ENCODE measurements around the gene DGKB. TPM values are rescaled to one million over a fixed set of nuclear protein-coding genes. Genes with fewer than 3 reads are reported as not detected.

DGKB gene
- total RNA-seq, 1 experiment from 2014 or later, result not detected

DNA sequence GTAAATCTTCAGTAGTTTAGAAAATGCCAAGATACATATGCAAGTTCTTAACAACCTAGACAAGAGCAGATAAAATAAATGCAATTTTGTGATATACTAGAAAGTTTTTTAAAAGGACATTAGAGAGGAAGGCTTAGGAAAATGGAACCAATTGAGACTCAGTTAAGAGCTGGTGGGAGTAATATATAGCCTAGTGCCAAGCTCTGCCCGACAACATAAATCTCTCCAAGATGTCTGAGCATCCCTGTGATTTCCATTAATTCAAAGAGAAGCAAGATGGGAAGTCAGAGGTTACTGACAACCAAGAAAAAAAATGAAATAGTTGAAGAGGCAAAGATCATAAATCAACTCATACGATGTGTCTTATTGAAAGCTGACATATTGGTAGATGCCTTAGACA lies 74.5 kb downstream of the DGKB start:
- no peaks in the 10 kb centered on the region for H3K27me3 ChIP-seq (ENCODE audit: control insufficient read depth, insufficient read depth, low read length)
- no TSS peak for BruUV-seq (replicated peaks)
- ATAC-seq (no peak), DNase-seq (ENCODE audit: low read depth, low spot score) (no peak)
- H3K9me3 ChIP-seq (ENCODE audit: control insufficient read depth, insufficient read depth, low read depth, low read length), result no peaks in the 10 kb centered on the region
- intact Hi-C loops (cut with micrococcal nuclease; ENCODE audit: unreplicated experiment), result no loop called here
- CTCF ChIA-PET, result no interaction called here
- no peaks in the 10 kb centered on the region for H3K4me1 ChIP-seq (ENCODE audit: control insufficient read depth, insufficient read depth, low read length)
- TF ChIP-seq POLR2AphosphoS5 (IDR thresholded peaks at IDR 0.05; ENCODE audit: low read depth, low read length) (no peak), TCF7L2 (IDR thresholded peaks at IDR 0.05; ENCODE audit: low read depth, low read length) (no peak), SIN3A (IDR thresholded peaks at IDR 0.05; ENCODE audit: borderline replicate concordance, insufficient read depth, low read depth, low read length) (no peak)
- TF ChIP-seq, protein P1, sequence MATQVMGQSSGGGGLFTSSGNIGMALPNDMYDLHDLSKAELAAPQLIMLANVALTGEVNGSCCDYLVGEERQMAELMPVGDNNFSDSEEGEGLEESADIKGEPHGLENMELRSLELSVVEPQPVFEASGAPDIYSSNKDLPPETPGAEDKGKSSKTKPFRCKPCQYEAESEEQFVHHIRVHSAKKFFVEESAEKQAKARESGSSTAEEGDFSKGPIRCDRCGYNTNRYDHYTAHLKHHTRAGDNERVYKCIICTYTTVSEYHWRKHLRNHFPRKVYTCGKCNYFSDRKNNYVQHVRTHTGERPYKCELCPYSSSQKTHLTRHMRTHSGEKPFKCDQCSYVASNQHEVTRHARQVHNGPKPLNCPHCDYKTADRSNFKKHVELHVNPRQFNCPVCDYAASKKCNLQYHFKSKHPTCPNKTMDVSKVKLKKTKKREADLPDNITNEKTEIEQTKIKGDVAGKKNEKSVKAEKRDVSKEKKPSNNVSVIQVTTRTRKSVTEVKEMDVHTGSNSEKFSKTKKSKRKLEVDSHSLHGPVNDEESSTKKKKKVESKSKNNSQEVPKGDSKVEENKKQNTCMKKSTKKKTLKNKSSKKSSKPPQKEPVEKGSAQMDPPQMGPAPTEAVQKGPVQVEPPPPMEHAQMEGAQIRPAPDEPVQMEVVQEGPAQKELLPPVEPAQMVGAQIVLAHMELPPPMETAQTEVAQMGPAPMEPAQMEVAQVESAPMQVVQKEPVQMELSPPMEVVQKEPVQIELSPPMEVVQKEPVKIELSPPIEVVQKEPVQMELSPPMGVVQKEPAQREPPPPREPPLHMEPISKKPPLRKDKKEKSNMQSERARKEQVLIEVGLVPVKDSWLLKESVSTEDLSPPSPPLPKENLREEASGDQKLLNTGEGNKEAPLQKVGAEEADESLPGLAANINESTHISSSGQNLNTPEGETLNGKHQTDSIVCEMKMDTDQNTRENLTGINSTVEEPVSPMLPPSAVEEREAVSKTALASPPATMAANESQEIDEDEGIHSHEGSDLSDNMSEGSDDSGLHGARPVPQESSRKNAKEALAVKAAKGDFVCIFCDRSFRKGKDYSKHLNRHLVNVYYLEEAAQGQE (IDR thresholded peaks at IDR 0.05; ENCODE audit: insufficient read depth in 1 of 2, low read depth in 2 of 2, low read length in 1 of 2), result no peak
- TF ChIP-seq, protein P2, sequence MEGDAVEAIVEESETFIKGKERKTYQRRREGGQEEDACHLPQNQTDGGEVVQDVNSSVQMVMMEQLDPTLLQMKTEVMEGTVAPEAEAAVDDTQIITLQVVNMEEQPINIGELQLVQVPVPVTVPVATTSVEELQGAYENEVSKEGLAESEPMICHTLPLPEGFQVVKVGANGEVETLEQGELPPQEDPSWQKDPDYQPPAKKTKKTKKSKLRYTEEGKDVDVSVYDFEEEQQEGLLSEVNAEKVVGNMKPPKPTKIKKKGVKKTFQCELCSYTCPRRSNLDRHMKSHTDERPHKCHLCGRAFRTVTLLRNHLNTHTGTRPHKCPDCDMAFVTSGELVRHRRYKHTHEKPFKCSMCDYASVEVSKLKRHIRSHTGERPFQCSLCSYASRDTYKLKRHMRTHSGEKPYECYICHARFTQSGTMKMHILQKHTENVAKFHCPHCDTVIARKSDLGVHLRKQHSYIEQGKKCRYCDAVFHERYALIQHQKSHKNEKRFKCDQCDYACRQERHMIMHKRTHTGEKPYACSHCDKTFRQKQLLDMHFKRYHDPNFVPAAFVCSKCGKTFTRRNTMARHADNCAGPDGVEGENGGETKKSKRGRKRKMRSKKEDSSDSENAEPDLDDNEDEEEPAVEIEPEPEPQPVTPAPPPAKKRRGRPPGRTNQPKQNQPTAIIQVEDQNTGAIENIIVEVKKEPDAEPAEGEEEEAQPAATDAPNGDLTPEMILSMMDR (IDR thresholded peaks at IDR 0.05), result no peak
- H3K36me3 ChIP-seq (ENCODE audit: control insufficient read depth, insufficient read depth, low read length), result no peaks in the 10 kb centered on the region
- POLR2A ChIA-PET, result no interaction called here
- H3K27ac ChIP-seq (ENCODE audit: low read length), result no peak overlapping the region
- H3K4me3 ChIP-seq (ENCODE audit: low read depth in 2 of 2, low read length in 2 of 2), result no peak overlapping the region
- in situ Hi-C loops (cut with HindIII; ENCODE audit: low pct_unique_long_range_greater_than_20kb, low sequenced_read_pairs), result no loop called here

DNA sequence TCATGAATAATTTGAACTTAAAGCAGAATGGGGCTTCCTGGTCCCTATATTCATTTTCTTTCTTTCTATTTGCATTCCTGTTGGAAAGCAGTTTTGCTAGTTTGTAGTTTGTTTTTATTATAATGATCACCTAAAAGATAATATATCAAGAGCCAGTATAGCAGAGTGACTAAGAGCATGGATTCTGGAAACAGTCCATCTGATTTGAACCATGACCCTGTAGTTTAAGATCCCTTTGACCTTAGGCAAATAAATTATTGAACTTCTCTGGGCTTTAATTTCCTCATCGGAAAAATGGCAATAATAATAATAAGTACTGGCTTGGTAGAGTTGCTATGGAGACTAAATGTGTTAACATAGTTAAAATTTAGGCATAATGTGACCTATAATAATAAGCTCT lies 76.1 kb downstream of the DGKB start:
- ATAC-seq (no peak), DNase-seq (ENCODE audit: low read depth, low spot score) (no peak)
- Histone ChIP-seq H3K9me3 (ENCODE audit: control insufficient read depth, insufficient read depth, low read depth, low read length) (no peaks in the 10 kb centered on the region), H3K36me3 (ENCODE audit: control insufficient read depth, insufficient read depth, low read length) (no peaks in the 10 kb centered on the region), H3K4me1 (ENCODE audit: control insufficient read depth, insufficient read depth, low read length) (no peaks in the 10 kb centered on the region), H3K4me3 (ENCODE audit: low read depth in 2 of 2, low read length in 2 of 2) (no peak overlapping the region), H3K27me3 (ENCODE audit: control insufficient read depth, insufficient read depth, low read length) (no peaks in the 10 kb centered on the region), H3K27ac (ENCODE audit: low read length) (no peak overlapping the region)
- in situ Hi-C loops (cut with HindIII; ENCODE audit: low pct_unique_long_range_greater_than_20kb, low sequenced_read_pairs) (no loop called here), intact Hi-C loops (cut with micrococcal nuclease; ENCODE audit: unreplicated experiment) (no loop called here)
- POLR2A ChIA-PET, result no interaction called here
- TF ChIP-seq SIN3A (IDR thresholded peaks at IDR 0.05; ENCODE audit: borderline replicate concordance, insufficient read depth, low read depth, low read length) (no peak), TCF7L2 (IDR thresholded peaks at IDR 0.05; ENCODE audit: low read depth, low read length) (no peak), POLR2AphosphoS5 (IDR thresholded peaks at IDR 0.05; ENCODE audit: low read depth, low read length) (no peak)
- TF ChIP-seq, protein P2 (IDR thresholded peaks at IDR 0.05), result no peak
- TF ChIP-seq, protein P1 (IDR thresholded peaks at IDR 0.05; ENCODE audit: insufficient read depth in 1 of 2, low read depth in 2 of 2, low read length in 1 of 2), result no peak
- BruUV-seq (replicated peaks), result no TSS peak
- CTCF ChIA-PET, result no interaction called here
